ENCODE measurements around the gene FLRT2. TPM values are rescaled to one million over a fixed set of nuclear protein-coding genes. Genes with fewer than 3 reads are reported as not detected.
A peak's percentile ranks its signal among the peaks of the same experiment; 100 is the strongest.

The FLRT2 gene
- total RNA-seq, 4 donors from 2014 or later = 0.61 to 8.4 (median 6.4) TPM

DNA sequence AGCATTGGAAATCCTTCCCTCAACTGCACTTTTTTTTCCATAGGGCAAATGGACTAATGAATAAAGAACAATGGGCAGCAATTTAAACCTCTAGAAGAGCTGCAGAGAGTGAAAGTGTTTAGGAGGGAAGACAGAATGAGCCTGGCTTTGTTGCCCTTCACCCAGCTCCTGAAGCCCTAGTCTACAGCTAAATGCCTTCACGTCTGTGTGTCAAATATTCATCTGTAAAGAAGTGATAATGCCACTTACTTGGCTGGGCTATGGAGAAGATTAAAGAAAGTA lies 45.6 kb downstream of the FLRT2 start:
- Histone ChIP-seq H3K9me3 (no peaks in the 10 kb centered on the region), H3K4me3 (no peak overlapping the region), H3K27ac (peak overlapping the region in 1 of 4 donors; percentile 17), H3K4me1 (peaks cover 0 to 35% (median 0%) of the 10 kb centered on the region in 3 donors), H3K36me3 (no peaks in the 10 kb centered on the region), H3K27me3 (no peaks in the 10 kb centered on the region)
- no peak for TF ChIP-seq POLR2A (IDR thresholded peaks at IDR 0.05)
- TF ChIP-seq, protein P1, sequence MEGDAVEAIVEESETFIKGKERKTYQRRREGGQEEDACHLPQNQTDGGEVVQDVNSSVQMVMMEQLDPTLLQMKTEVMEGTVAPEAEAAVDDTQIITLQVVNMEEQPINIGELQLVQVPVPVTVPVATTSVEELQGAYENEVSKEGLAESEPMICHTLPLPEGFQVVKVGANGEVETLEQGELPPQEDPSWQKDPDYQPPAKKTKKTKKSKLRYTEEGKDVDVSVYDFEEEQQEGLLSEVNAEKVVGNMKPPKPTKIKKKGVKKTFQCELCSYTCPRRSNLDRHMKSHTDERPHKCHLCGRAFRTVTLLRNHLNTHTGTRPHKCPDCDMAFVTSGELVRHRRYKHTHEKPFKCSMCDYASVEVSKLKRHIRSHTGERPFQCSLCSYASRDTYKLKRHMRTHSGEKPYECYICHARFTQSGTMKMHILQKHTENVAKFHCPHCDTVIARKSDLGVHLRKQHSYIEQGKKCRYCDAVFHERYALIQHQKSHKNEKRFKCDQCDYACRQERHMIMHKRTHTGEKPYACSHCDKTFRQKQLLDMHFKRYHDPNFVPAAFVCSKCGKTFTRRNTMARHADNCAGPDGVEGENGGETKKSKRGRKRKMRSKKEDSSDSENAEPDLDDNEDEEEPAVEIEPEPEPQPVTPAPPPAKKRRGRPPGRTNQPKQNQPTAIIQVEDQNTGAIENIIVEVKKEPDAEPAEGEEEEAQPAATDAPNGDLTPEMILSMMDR (IDR thresholded peaks at IDR 0.05) = no peak
- WGBS, 2 donors = 61 to 70% methylated on average over 1 of the region's 1 CpG
- DNase-seq = no peak
- intact Hi-C loops (cut with DNase I) = no loop called here

DNA sequence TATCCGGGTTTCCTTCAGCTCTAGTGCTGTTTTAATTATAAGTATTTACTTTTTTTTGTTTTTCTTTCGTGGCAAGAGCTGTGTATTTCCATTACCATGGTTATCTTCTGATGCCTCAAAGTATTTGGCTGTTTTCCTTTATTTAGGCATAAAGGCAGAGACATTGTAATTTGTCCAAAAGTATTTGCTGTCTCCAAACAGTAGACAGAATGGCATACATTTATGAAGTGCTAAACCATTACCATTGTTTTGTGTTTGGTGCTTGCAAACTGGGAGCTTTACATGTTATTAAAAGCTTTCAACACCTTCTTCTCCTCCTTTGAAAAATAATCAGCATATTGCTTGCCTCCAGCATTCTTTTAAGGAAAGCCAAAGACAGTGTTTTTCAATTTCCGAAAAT lies 46.3 kb downstream of the FLRT2 start:
- WGBS, 2 donors = 45 to 51% methylated on average over 3 of the region's 3 CpGs
- H3K36me3 ChIP-seq = no peaks in the 10 kb centered on the region
- H3K27me3 ChIP-seq = no peaks in the 10 kb centered on the region
- H3K4me3 ChIP-seq = no peak overlapping the region
- TF ChIP-seq POLR2A (IDR thresholded peaks at IDR 0.05) = no peak
- TF ChIP-seq, protein P1 (IDR thresholded peaks at IDR 0.05) = no peak
- DNase-seq = no peak
- peaks cover 0 to 35% (median 0%) of the 10 kb centered on the region in 3 donors for H3K4me1 ChIP-seq
- no peaks in the 10 kb centered on the region for H3K9me3 ChIP-seq
- intact Hi-C loops (cut with DNase I) = no loop called here
- H3K27ac ChIP-seq = no peak overlapping the region

DNA sequence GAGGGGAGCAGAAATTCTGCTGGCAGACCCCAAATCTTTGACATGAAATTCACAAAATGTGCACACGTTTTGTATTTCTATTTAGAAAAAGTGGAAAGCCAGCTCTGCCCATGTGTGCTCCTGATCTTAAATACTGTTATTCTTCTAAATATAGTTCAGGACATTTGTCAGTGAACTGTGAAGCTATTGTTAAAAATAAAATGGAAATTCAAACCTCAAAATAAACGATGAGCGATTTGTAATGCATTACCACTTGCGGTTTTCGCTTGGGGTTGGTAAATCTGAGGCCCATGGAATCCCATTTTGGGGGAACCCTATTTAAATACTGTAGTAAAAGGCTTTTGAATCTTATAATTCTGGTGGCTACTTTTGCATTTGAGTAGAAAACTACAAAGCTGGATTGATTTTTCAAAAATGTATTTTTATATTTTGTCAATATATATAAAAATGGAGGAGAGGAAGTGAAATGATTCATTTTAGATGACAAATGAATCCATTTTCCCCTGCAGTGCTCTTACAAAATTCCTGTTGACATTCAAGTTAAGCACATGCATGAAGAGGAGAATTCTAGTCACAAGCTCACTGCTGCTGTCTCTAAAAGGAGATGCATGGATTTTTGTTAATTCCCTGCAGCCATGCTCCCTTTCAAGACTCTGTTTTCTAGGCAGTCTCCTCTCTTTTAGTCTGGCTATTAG lies 47.1 kb downstream of the FLRT2 start:
- H3K27ac ChIP-seq = no peak overlapping the region
- peaks cover 0 to 35% (median 0%) of the 10 kb centered on the region in 3 donors for H3K4me1 ChIP-seq
- intact Hi-C loops (cut with DNase I) = no loop called here
- no peaks in the 10 kb centered on the region for H3K27me3 ChIP-seq
- no peak overlapping the region for H3K4me3 ChIP-seq
- no peaks in the 10 kb centered on the region for H3K36me3 ChIP-seq
- WGBS, 2 donors = 70 to 74% methylated on average over 5 of the region's 5 CpGs
- H3K9me3 ChIP-seq = no peaks in the 10 kb centered on the region
- TF ChIP-seq POLR2A (IDR thresholded peaks at IDR 0.05) = no peak
- TF ChIP-seq, protein P1 (IDR thresholded peaks at IDR 0.05) = no peak
- DNase-seq = no peak

DNA sequence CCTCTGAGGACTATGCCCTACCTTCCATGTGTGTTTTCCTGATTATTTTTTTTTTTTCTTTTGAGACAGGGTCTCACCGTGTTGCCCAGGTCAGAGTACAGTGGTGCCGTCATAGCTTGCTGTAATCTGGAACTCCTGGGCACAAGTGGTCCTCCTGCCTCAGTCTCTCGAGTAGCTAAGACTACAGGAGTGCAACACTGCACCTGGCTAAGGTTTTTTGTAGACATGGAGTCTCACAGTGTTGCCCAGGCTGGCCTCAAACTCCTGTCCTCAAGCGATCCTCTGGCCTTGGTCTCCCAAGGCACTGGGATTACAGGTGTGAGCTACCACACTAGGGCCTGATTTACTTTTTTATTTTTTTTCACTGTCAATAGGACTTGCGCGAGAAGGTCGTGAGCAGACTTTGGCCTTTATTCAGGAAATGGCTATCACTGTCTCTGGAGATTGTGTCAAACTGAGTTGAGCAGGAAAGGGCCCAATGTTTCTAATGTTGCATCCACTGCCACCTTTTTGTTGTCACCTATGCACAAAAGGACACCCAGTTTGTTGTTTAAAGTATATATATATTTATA lies 47.7 kb downstream of the FLRT2 start:
- intact Hi-C loops (cut with DNase I) = no loop called here
- Histone ChIP-seq H3K36me3 (no peaks in the 10 kb centered on the region), H3K27me3 (no peaks in the 10 kb centered on the region), H3K9me3 (no peaks in the 10 kb centered on the region), H3K4me1 (peaks cover 0 to 36% (median 0%) of the 10 kb centered on the region in 3 donors), H3K4me3 (no peak overlapping the region), H3K27ac (no peak overlapping the region)
- no peak for DNase-seq
- TF ChIP-seq, protein P1 (IDR thresholded peaks at IDR 0.05) = no peak
- TF ChIP-seq POLR2A (IDR thresholded peaks at IDR 0.05) = no peak
- WGBS, 2 donors = 83 to 90% methylated on average over 7 of the region's 7 CpGs

DNA sequence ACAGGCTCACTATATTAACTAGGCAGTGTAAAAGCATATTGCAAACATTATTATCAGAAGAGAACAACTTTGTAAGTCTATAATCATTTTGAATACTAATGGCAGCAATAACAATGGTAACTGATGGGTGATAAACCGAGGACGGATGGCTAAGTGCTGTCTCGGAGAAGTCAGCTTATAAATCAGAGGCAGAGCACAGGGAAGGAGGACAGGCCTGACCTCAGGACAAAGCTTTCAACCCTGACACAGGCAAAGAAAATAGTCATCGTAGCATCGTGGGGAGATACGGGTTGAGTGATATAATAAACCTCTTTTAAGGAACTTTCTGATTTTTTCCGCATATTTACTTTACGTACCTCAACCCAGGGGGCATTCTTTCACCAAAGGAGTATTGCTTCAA lies 48.4 kb downstream of the FLRT2 start:
- no peak for DNase-seq
- Histone ChIP-seq H3K27me3 (no peaks in the 10 kb centered on the region), H3K4me3 (no peak overlapping the region), H3K27ac (no peak overlapping the region), H3K9me3 (no peaks in the 10 kb centered on the region), H3K36me3 (no peaks in the 10 kb centered on the region), H3K4me1 (peaks cover 0 to 43% (median 0%) of the 10 kb centered on the region in 3 donors)
- TF ChIP-seq POLR2A (IDR thresholded peaks at IDR 0.05) = no peak
- TF ChIP-seq, protein P1 (IDR thresholded peaks at IDR 0.05) = no peak
- intact Hi-C loops (cut with DNase I) = no loop called here
- 89 to 91% methylated on average over 8 of the region's 8 CpGs for WGBS, 2 donors

All from esophagus squamous epithelium (tissue), 5 donors.